ENCODE measurements around the gene PHLPP1. TPM values are rescaled to one million over a fixed set of nuclear protein-coding genes. Genes with fewer than 3 reads are reported as not detected.

Gene PHLPP1
- total and polyA plus RNA-seq, 10 donors: 1.2 to 10.6 (median 6.7) TPM

DNA sequence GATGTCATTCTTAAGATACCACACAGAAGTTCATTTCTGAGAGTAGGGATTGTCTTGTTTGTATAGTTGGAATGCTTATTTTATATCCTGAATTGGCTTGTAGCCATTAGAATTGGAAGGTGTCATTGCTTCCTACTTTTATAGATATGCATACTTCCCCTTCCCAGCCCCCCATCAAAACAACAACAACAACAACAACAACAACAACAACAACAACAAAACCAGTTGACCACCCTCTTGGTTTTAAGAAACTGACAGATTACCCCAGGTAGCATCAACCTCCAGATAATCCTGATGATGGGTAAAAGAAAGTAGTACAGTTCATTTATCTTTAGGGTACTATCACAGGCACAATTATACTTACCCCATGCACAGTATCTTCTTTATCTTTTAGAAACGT lies 20.0 kb downstream of the PHLPP1 start:
- intact Hi-C loops (cut with DNase I; ENCODE audit: low total_unique reads): no loop called here
- WGBS, 5 donors: 70 to 95% (median 89%) methylated on average over 1 of the region's 1 CpG
- Histone ChIP-seq H3K36me3 (no peaks in the 10 kb centered on the region), H3K9me3 (peaks cover 0 to 15% (median 7%) of the 10 kb centered on the region in 8 donors), H3K4me1 (peaks cover 0 to 18% (median 2%) of the 10 kb centered on the region in 6 donors), H3K27me3 (replicated peaks in 1 of 7) (no peaks in the 10 kb centered on the region), H3K27ac (no peak overlapping the region), H3K4me3 (no peak overlapping the region)
- DNase-seq: no peak
- TF ChIP-seq POLR2A (IDR thresholded peaks at IDR 0.05): no peak
- no peak for TF ChIP-seq CTCF (IDR thresholded peaks at IDR 0.05 in 8 of 11, conservative IDR thresholded peaks at IDR 0.05 in 3 of 11)
- no peak for TF ChIP-seq POLR2AphosphoS5 (IDR thresholded peaks at IDR 0.05)

DNA sequence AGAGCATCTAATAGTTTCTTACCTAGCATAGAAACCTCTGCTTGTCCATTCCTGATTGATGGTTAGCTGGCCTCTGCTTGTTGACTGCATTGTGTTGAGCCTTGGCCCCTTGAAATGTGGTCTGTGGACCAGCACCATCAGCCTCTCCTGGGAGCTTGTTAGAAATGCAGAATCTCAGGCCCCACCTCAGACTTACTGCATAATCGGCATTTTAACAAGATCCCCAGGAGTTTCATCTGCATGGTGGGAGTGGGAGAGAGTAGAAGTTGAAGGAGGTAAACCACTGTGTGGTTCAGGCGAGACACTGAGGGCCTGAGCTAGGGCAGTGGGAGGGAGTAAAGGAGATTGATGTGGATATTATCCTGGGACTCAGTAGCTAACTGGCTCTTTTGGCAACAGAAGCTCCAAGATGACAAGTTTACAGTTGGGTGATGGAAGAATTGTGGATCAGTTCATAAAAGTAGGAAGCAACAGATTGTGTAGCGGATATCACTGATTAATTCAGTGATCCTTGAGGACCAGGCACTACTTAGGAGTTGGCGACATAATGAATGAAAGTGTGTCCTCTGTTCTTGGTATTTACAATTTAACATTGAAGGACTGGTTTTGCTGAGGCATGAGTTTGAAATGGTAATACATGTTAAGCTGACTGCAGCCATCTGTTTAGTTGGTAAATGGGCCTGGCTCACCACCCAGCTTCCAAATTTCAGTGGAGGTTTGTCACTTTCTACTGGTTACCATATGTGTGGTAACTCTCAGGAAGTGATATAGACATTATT lies 20.9 kb downstream of the PHLPP1 start:
- intact Hi-C loops (cut with DNase I; ENCODE audit: low total_unique reads): no loop called here
- WGBS, 5 donors: 92 to 98% (median 97%) methylated on average over 4 of the region's 4 CpGs
- Histone ChIP-seq H3K9me3 (peaks cover 0 to 15% (median 7%) of the 10 kb centered on the region in 8 donors), H3K4me1 (peaks cover 0 to 18% (median 0%) of the 10 kb centered on the region in 6 donors), H3K27ac (no peak overlapping the region), H3K27me3 (replicated peaks in 1 of 7) (no peaks in the 10 kb centered on the region), H3K4me3 (no peak overlapping the region), H3K36me3 (no peaks in the 10 kb centered on the region)
- TF ChIP-seq CTCF (IDR thresholded peaks at IDR 0.05 in 8 of 11, conservative IDR thresholded peaks at IDR 0.05 in 3 of 11): no peak
- TF ChIP-seq POLR2AphosphoS5 (IDR thresholded peaks at IDR 0.05): no peak
- TF ChIP-seq POLR2A (IDR thresholded peaks at IDR 0.05): no peak
- no peak for DNase-seq

DNA sequence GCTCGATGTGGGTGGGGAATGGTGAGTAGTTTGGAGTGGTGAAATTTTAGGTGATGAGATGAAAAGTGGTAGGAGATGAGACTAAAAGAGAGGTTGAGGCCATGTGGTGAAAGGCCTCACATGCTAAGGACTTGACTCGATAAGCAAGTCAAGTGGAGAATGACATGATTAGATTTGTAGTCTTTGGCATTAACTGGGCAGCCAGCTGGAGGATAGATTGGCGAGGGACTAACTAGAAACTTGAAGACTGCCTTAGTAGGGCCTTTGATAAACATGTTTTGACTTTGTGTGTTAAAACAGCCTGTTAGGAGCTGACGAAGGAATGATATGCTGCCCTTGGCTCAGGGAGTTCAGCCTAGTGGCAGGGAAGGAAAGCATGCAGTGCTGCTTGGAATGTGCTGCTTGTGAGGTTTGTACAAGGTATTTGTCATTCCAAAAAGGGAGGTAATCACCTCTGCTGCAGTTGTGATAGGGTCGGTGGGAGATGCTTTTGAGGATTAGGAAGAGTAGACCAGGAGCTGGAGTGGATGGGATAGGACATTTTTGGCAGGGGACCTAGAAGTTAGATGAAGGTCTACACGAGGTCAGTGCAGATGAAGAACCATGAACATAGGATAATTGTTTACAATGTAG lies 22.0 kb downstream of the PHLPP1 start:
- H3K4me1 ChIP-seq: peaks cover 0 to 17% (median 2%) of the 10 kb centered on the region in 6 donors
- no peaks in the 10 kb centered on the region for H3K36me3 ChIP-seq
- intact Hi-C loops (cut with DNase I; ENCODE audit: low total_unique reads): no loop called here
- H3K27ac ChIP-seq: no peak overlapping the region
- no peak for DNase-seq
- TF ChIP-seq CTCF (IDR thresholded peaks at IDR 0.05 in 8 of 11, conservative IDR thresholded peaks at IDR 0.05 in 3 of 11): no peak
- no peaks in the 10 kb centered on the region for H3K27me3 ChIP-seq (replicated peaks in 1 of 7)
- H3K4me3 ChIP-seq: no peak overlapping the region
- peaks cover 0 to 4% (median 1%) of the 10 kb centered on the region in 8 donors for H3K9me3 ChIP-seq
- 83 to 95% (median 94%) methylated on average over 6 of the region's 6 CpGs for WGBS, 5 donors

GRCh38 chr18:62738639-62739038 lies 23.3 kb downstream of the PHLPP1 start:
- no peak for TF ChIP-seq POLR2AphosphoS5 (IDR thresholded peaks at IDR 0.05)
- TF ChIP-seq CTCF (IDR thresholded peaks at IDR 0.05 in 8 of 11, conservative IDR thresholded peaks at IDR 0.05 in 3 of 11): no peak
- no peak for TF ChIP-seq POLR2A (IDR thresholded peaks at IDR 0.05)
- intact Hi-C loops (cut with DNase I; ENCODE audit: low total_unique reads): no loop called here
- Histone ChIP-seq H3K27me3 (replicated peaks in 1 of 7) (no peaks in the 10 kb centered on the region), H3K4me3 (no peak overlapping the region), H3K9me3 (no peaks in the 10 kb centered on the region), H3K36me3 (no peaks in the 10 kb centered on the region), H3K4me1 (peaks cover 0 to 17% (median 2%) of the 10 kb centered on the region in 6 donors), H3K27ac (no peak overlapping the region)
- DNase-seq: no peak
- WGBS, 5 donors: 86 to 100% (median 94%) methylated on average over 1 of the region's 1 CpG

Data from spleen (tissue), 11 donors.